D341Med (cell line): Measurements from ENCODE around the gene CDK14.
"Not testable (repeated sequence)": the region's sequence is repeated elsewhere in the genome, so short reads cannot be mapped to it uniquely, and the experiment has no call there.

ENCODE experiments used
- DNase-seq: peaks from one replicate; pipeline ENCODE4 v3.0.0; 2012; ENCODE audit warnings: low spot score

Gene CDK14

DNA sequence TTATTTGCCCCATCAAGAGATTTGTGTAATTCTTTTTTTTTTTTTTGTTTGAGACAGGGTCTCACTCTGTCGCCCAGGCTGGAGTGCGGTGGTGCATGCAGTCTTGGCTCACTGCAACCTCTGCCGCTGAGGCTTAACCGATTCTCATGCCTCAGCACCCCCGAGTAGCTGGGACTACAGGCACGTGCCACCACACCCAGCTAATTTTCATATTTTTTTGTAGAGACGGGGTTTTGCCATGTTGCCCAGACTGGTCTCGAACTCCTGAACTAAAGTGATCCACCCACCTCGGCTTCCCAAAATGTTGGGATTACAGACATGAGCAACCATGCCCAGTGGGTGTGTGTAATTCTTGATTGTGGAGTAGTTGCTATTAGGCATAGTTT lies 161.4 kb downstream of the CDK14 start:
- DNase-seq: not testable (repeated sequence)

GRCh38 chr7:90758933-90759562 lies 162.9 kb downstream of the CDK14 start:
- DNase-seq: no peak

DNA sequence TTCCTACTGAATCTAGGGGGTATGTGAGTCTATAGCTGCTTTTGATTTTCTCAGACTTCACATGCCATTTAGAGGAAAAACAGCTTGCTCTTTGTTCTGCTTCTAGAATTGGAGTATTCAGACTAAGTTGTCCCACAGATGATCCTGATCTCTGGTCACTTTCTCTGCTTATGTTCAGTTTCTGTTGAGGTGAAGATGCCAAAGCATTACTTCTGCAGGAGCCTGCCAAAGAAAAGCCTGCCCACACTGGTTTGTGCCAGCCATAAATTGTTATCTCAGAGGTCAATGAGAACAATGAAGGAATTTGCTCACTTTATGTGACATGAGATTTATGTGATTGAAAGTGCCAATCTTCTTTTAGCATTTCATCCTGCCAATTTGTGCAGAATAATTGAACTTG lies 163.6 kb downstream of the CDK14 start:
- no peak for DNase-seq

DNA sequence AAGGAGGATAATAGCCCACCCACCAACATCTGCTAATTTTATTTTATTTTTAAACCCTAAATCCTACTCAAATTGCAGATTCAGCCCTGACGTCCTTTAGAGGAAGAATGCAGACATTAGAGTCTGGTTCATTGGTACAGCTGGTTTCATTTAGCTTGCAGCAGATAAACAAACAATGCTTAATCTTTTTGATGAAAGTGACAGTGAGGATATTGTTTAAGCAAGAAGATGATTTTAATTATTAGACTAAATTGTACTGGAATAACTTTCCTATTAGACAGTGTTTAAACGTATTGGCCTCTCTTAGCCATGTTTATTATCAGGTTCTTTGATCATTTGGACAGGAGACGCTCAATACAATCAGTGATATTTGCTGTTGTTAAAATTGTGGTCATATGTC lies 164.8 kb downstream of the CDK14 start:
- DNase-seq: no peak

DNA sequence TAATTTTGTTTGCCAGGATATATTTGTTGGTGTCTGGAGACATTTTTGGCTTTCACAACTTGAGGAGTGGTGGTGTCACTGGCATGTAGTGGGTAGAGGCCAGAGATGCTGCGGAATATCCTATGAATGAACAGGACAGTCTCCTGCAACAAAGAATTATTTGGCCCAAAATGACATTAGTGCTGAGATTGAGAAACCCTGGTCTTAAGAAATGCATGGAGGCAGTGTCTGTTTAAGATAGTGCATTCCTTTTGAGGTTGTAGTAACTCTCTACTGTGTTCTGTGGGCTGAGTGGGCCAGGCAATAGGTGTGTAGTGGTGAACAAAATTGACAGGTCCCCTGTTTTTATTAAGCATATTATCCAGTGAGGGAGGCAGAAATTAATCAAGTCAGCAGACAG lies 165.5 kb downstream of the CDK14 start:
- DNase-seq: no peak

DNA sequence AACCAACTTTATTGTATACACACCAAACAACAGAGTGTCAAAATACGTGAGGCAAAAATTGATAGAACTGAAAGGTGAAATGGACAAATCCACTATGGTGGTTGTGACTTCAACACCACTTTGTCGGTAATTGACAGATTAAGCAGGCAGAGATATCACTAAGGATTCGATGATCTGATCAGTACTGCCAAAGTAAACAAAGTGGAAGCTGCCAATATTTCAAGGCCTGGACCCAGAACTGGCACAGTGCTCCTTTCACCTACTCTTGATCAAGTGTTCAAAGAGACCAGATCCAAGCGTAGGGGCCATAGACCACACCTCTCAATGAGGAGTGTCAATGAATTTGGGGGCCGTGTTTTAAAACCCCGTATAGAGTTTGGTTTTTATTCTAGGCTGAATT lies 167.0 kb downstream of the CDK14 start:
- DNase-seq: no peak

DNA sequence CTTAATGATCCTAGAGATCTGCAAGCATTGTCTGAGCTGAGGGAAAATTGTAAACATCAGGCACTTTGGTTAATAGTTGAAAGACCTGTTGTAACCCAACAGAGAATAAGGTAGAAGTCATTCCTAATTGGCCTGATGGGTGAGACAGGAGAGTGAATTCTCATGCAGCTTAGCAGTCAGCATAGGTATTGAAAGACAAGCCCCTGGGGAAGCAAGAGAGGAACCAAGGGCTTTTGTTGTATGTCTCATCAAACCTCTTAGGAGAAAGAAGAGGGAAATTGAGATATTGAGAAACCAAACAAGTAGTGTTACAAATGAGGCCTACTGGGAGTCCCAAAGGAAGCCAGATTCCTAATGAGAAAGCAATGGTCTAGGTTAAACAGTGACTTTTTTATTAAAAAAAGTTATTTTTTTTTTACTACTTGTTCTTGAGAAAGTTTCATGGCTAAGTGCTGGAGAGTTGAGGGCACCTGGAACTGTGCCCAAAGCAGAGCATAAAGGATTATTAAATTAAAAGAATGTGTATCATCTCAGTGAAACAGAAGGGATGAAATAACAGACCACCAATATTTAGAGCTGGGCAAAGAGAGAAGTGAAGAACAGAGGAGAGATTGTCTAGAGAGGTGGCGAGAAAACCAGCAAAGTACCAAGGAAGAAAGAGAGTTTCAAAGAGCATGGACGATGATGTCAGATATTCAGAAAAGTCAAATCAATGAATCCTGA lies 168.9 kb downstream of the CDK14 start:
- DNase-seq: no peak

DNA sequence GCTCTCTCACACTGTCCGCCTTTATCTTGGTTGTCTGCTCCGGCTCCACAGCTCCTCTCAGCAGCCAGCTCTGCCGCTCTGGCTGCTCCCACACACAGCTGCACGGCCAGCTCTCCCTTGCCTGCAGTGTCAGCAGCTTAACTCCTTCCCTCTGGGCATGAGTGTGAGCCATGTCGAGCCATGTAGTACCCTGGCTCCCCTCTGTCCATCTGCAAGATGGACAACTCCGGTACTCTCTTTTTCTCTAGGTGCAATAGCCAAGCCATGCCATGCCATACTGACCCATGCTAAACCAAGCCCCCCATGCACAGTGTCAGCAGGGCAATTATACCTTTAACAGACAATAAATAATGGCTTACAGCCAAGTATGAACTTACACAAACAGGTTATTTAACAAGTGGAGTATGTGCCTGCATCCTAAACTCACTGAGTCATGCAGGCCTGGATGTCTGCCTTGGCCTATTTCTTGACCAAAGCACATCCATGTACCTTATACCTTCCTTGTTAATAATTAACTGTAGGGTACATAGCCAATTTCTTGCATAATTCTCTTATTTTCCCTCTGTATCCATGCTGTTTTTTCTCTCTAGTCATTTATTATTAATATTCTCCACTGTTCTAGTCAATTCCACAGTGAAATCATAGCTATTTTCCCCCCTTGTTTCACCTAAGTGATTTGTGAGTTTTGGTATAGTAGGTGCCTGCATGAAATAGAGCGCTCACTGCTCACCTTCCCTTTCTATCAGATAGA lies 170.9 kb downstream of the CDK14 start:
- no peak for DNase-seq

DNA sequence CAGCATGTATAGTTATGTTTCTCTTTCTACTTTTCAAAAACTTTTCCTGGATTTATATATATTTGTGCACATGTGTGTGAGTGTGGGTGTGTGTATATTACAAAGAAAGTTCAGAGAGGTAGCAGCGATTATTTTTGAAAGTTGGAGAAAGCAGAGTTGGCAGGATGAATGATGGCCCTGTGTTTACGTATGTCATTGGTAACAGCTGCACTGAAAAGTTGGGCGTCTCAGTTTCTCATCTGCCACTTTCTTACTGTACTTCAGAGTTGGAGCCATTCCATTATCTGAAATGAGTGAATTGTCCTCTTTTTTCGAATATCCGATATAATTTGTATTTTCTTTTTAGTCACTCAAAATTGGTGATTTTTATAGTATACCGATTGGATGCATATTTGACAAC lies 172.2 kb downstream of the CDK14 start:
- no peak for DNase-seq

- no peak for DNase-seq
Observed at GRCh38 chr7:90769036-90769435, 172.9 kb downstream of the CDK14 start.

DNA sequence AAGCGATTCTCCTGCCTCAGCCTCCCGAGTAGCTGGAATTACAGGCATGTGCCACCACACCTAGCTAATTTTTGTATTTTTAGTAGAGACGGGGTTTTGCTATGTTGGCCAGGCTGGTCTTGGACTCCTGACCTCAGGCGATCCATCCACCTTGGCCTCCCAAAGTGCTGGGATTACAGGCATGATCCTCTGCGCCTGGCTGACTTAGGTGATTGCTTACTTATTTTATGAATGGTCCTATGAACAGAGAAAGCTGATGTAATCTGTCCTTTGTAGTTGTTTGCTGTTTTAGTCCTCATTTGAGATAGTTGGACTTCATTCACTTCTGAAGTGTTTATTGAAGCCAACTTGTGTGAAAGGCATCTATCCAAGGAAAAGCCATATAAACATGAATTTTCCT lies 173.4 kb downstream of the CDK14 start:
- DNase-seq: not testable (repeated sequence)

DNA sequence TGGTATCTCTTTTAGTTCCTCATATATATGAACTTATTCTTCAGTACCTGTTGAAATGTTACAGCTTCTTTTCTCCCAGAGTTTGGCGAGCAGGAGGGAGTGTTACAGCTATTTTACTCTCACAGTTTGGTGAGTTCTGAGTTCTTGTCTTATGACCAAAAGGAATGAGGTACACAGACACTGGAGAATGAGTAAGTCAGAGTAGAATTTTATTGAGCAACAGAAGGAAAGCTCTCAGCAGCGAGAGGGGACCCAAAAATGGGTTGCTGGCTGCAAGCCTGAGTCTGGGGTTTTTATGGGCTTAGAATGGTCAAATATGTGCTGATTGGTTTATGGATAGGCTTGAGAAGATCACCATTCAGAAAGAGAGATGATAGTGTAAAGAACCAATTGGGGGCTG lies 175.2 kb downstream of the CDK14 start:
- no peak for DNase-seq

- no peak for DNase-seq
Observed at GRCh38 chr7:90772410-90772809, 176.3 kb downstream of the CDK14 start.

GRCh38 chr7:90773269-90773668 lies 177.1 kb downstream of the CDK14 start:
- DNase-seq: no peak

DNA sequence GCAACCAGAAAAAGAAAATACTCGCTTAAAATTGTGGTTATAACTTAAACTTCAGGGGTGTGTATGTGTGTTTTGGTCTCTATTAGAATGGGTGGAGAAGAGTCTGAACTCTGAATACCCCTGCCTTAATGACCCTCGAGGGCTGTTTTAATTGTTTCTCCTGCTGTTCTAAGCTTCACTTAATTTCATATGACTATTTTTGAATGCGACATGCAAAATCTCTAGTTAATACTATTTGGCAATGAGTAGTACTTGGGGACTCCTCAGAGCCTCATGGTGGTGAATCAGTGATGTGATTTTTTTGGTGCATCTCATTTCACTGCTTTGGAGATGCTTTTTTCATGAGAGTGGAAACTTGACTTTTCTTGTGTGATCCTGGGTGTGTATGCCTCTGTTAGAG lies 178.6 kb downstream of the CDK14 start:
- DNase-seq: no peak

DNA sequence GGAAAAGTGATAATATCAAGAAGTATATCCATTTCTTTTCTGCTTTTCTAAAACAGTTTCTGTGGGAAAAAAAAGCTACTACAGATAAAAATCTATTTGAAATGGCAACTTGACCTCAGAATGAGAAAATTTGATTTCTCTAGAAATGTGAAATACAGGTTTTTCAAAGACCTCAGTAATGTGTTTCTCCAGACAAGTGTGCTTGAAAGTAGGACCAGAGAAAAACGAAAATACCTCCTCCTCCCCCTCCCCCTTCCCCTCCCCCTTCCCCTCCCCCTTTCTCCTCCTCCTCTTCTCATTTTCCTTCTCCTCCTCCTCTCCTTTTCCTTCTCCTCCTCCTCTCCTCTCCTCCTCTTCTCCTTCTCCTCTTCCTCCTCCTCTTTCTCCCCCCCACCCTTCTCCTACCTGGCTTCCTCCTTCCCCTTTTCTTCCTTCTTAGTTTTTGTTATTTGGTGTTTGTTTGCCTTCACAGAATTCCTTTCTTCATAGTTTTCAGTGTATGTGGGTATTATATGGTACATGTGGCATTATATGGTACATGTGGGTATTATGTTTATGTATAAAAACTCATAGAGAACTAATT lies 179.4 kb downstream of the CDK14 start:
- no peak for DNase-seq

- DNase-seq: no peak
Observed at GRCh38 chr7:90777041-90777440, 180.9 kb downstream of the CDK14 start.

DNA sequence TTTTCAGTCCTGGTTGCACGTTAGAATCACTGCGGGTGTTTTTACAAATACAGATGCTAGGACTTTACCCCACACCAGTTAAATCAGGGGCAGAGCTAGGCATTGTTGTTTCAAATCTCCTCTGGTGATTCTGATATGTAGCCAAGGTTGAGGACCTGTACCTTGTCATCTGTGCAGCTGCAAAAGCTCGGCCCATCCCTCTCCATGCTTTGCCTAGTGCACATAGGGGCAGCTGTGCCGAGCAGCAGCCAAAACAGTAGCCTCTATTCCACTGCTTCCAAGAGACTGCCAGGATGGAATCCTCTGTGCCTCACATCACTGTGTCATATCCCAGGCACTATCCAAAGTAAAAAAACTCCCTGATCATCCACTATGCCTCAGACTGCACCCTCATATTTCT lies 181.3 kb downstream of the CDK14 start:
- no peak for DNase-seq

GRCh38 chr7:90777886-90778285 lies 181.8 kb downstream of the CDK14 start:
- no peak for DNase-seq

DNA sequence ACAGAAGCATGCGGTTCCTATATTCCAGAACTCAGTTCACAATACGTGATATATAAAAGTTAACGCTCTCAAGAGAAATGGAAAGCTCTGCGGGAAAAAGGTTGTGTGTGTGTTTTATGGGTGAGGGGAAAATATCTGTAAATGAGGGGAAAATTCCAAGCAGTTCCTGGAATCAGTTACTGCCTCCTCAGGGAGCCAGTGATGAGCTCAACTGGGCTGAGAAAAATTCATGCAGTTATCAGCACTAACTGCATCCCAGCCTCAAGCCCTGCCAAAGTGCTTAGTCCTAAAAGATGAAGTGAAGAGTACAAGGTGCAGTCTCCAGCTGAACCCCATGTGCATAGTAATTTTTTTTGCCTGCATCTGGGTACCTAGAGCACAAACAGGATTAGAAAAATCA lies 191.9 kb downstream of the CDK14 start:
- DNase-seq: no peak

- DNase-seq: no peak
Observed at GRCh38 chr7:90789736-90790306, 193.7 kb downstream of the CDK14 start.

- DNase-seq: no peak
Observed at GRCh38 chr7:90791596-90791995, 195.5 kb downstream of the CDK14 start.

GRCh38 chr7:90792301-90792700 lies 196.2 kb downstream of the CDK14 start:
- DNase-seq: no peak
